GM23248 (cell line): ENCODE measurements around the gene APLP2.

Experiments
- EZH2 ChIP-seq: fragments of 200-600 bp; sonication (generic); IDR thresholded peaks from 2 replicates; pipeline ENCODE4 v1.6.1; 2018; ENCODE audit warnings: antibody characterized with exemption, mild to moderate bottlenecking; ENCODE audit not compliant: insufficient read depth, poor library complexity, severe bottlenecking
- EZH2phosphoT487 ChIP-seq: fragments of 200-600 bp; sonication (generic); IDR thresholded peaks from 2 replicates; pipeline ENCODE4 v1.6.1; 2018; ENCODE audit warnings: antibody characterized with exemption, moderate library complexity, mild to moderate bottlenecking, low read depth; ENCODE audit not compliant: insufficient read depth

DNA sequence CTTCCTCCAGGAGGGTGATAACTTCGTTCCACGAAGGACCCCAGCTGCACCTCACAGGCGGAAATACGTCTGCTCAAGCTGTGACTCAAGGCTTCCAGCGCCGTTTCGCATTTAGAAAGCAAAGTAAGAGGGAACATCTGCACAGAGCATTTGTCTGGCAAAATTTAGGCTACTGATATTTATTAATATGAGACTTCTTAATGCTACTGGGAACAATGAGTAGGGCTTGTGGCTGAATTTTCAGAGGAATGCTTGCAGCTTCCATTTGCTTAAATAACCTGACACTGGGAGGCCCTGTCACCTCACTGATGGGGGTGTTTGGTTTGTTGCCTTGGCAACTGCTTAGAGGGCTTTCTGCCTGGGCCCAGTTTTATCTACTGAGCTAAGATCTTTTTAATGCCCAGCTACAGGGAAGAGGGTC is 75.2 kb downstream of the APLP2 start:
- no peak for TF ChIP-seq EZH2phosphoT487
- no peak for TF ChIP-seq EZH2
